ENCODE results near the gene KRTAP5-2.

The KRTAP5-2 gene

GRCh38 chr11:1567052-1567720 is 30.9 kb downstream of the KRTAP5-2 start:
- no peak for DNase-seq (ENCODE audit: low read depth)

- no peak for DNase-seq (ENCODE audit: low read depth)
These were observed 31.6 kb downstream of the KRTAP5-2 start for GRCh38 chr11:1566381-1567051.

- no peak for DNase-seq (ENCODE audit: low read depth)
These were observed 32.2 kb downstream of the KRTAP5-2 start for GRCh38 chr11:1565904-1566247.

- no peak for DNase-seq (ENCODE audit: low read depth)
These were observed 32.8 kb downstream of the KRTAP5-2 start for GRCh38 chr11:1565173-1565903.

GRCh38 chr11:1564535-1565172 is 33.4 kb downstream of the KRTAP5-2 start:
- peak; percentile 85 for DNase-seq (ENCODE audit: low read depth)

- DNase-seq (ENCODE audit: low read depth) = no peak
These were observed 34.2 kb downstream of the KRTAP5-2 start for GRCh38 chr11:1563697-1564534.

GRCh38 chr11:1563149-1563638 is 34.9 kb downstream of the KRTAP5-2 start:
- no peak for DNase-seq (ENCODE audit: low read depth)

- DNase-seq (ENCODE audit: low read depth) = no peak
These were observed 35.5 kb downstream of the KRTAP5-2 start for GRCh38 chr11:1562469-1563148.

GRCh38 chr11:1561955-1562354 is 36.1 kb downstream of the KRTAP5-2 start:
- DNase-seq (ENCODE audit: low read depth) = no peak

- no peak for DNase-seq (ENCODE audit: low read depth)
These were observed 36.8 kb downstream of the KRTAP5-2 start for GRCh38 chr11:1561266-1561665.

GRCh38 chr11:1560649-1561251 is 37.3 kb downstream of the KRTAP5-2 start:
- no peak for DNase-seq (ENCODE audit: low read depth)

- DNase-seq (ENCODE audit: low read depth) = no peak
These were observed 38.0 kb downstream of the KRTAP5-2 start for GRCh38 chr11:1560002-1560648.

GRCh38 chr11:1559111-1559951 is 38.8 kb downstream of the KRTAP5-2 start:
- peak; percentile 59 for DNase-seq (ENCODE audit: low read depth)

- DNase-seq (ENCODE audit: low read depth) = no peak
These were observed 39.4 kb downstream of the KRTAP5-2 start for GRCh38 chr11:1558775-1559110.

GRCh38 chr11:1557904-1558774 is 40.0 kb downstream of the KRTAP5-2 start:
- peak; percentile 57 for DNase-seq (ENCODE audit: low read depth)

GRCh38 chr11:1557051-1557884 is 40.8 kb downstream of the KRTAP5-2 start:
- no peak for DNase-seq (ENCODE audit: low read depth)

- DNase-seq (ENCODE audit: low read depth) = no peak
These were observed 41.7 kb downstream of the KRTAP5-2 start for GRCh38 chr11:1556278-1556902.

Data from amniotic epithelial cell (primary cell).